ENCODE measurements around the gene KMT5B.

- TF ChIP-seq CTCF (conservative IDR thresholded peaks at IDR 0.05 in 1 of 2, IDR thresholded peaks at IDR 0.05 in 1 of 2; ENCODE audit: low read depth in 1 of 2, low read length in 2 of 2) (peak in 1 of 2 donors; percentile 38), EZH2 (IDR thresholded peaks at IDR 0.05; ENCODE audit: low read length, missing control alignments) (no peak)
These were observed 99.1 kb downstream of the KMT5B start for GRCh38 chr11:68113986-68114385.

Data from fibroblast of lung (primary cell).